GM21737 (cell line): ENCODE measurements around the gene PCBD2.
"Not testable (repeated sequence)": the region's sequence is repeated elsewhere in the genome, so short reads cannot be mapped to it uniquely, and the experiment has no call there.

Experiments used
- ATAC-seq: cut with Tn5 transposase; IDR thresholded peaks from one replicate; pipeline ENCODE4 v1.9.1; 2021; ENCODE audit warnings: mild to moderate bottlenecking, moderate library complexity; ENCODE audit not compliant: unreplicated experiment

The PCBD2 gene

DNA sequence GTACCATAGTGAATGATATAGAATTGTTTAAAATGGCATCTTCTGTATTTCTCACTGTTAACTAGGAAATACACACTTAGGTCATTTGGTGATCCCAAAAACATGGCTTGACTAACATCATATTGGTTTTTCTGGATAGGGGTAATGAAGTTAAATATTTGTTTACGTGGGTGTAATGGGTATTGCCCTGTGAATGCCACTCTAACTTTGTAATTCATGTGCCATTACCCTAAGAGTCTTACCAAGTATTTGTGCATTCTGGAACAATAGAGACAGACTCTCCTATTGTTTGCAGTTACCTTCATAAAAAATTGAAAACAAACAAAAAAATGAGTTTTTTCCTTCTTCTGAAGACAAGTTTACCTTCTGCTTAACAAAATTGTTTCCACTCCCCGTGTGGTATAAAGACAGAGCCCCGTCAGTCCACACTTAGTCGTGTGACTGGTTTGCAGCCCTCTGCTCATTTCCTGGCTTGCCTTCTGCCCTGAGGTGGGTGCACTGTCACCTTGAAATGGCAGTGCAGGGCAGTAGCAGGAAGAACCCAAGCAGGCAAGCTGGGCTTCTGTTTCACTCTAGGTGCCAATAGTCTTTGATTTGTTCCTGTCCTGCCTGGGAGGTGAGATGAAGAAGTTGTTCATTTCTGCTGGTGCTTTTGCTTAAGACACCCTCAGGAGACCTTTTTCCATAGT, 53.1 kb downstream of the PCBD2 start:
- ATAC-seq: no peak

DNA sequence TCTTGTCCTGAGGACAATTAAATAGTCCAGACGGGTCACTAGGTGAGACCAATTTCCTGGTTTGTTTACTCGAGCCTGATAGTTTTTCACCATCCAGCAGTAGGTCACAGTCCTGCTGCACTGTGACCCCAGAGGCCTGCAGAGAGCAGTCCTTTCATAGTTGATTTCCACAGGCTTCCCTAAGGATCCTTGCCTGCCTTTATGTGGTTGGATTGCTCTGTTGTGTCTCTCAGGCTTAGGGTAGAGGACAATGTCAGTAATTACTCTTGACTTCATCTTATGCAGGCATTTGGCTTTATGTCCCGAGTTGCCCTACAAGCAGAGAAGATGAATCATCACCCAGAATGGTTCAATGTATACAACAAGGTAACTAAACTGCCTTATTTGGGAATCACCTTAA, 53.8 kb downstream of the PCBD2 start:
- ATAC-seq: no peak

DNA sequence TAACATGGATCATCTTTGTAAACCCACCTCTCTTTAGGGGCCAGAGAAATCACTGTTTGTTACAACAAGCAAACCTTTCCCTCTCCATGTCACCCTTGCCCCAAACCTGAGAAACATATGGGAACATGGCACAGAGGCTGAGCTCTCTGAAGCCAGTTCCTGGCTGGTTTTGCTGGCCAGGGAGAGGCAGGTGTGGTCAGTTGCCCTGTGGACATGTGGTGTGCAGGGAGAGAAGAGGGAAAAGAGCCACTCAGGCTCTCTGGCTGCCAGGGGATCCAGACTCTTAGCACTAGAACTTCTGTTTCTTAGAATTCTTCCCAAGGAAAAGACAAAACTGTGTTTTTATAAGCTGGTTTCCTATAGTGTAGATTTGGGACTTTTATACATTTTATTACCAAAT, 58.2 kb downstream of the PCBD2 start:
- ATAC-seq: no peak

DNA sequence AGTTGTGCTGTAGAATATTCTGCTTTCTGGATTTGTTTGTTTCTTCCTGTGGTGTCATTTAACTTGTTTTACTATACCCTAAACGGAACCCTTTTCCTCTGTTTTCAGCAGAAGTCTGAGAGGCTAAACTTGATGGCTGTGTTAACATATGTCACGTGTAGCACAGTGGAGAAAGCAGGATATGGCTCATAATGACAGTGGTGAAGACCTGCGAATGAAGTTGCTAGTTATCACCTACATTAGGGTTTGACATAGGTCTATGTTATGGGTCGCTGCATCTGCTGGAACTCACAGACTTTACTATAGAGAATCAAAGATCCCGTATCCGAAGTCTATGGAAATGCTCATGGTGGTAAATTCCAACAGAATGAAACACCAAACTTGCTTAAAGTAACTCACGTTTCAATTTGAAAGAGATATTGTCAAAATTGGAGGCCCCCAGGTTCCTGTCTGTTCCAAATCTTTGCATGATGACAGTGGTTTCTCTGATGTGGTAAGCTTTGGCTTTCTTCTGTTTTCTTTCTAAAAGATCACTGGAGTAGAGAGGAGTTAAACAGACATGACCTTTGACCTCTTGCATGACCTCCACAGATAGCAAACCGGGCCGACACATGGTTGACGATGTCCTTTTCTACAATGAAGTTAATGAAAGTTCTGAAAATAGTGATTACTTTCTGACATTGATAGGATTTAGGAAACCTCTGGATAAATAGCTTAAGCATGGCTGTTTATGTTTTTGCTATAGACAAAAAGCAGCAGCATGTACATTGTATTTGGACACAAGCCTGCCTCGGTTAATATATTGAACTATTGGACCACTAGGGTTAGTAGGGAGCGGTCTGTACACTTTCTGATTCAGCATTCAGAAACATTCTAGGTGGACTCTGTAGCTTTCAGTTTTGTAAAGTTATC, 59.7 kb downstream of the PCBD2 start:
- ATAC-seq: no peak

DNA sequence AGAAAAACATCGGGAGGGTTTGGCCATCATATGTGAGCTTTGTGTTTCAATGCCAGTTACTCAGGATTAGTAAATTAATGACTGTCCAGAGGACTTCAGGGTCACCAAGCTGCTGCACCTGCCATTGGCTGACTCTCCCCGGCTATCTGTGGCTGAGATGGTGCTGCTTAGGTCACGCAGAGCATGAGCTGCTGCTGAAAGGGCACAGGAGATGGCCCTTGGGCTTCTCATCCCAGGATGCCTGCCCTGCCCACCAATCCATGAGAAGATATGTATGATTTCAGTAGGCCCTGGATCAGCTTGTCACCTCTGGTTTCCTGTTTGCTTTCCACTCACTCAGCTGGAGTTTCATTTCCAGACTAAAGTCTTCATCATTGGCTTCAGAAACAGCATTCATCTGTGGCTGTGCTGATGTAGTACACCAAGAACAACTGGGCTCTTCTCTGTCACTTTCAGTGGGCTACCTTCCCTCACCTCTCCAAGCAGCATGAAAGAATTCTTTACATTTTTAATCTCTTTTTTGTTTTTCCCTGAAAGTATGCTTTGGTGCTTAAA, 60.4 kb downstream of the PCBD2 start:
- ATAC-seq: no peak

DNA sequence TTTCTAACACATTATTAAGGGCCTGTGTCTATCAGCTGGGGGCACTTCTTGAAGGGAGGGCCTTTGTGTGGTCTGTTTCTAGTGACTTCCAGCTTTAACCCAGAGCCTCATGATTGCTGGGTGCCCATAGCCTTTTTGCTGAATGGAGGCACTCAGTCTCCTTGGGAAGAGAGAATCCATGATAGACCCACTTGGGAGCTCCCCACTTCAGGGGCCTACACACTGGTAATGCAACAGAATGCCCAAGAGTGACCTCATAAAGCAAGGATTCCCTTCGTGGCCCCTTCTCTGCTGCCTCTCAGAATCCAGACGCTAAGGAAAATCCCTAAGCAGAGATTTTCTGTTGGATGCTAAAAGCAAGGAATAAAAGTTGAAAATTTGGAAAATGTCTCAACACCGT, 62.7 kb downstream of the PCBD2 start, which contains the start of gene CATSPER3:
Gene CATSPER3 (plus strand): TSS at position 301 of the 400 bp plus-strand sequence. CDS start 85 bp downstream, at position 386.
- no peak for ATAC-seq

DNA sequence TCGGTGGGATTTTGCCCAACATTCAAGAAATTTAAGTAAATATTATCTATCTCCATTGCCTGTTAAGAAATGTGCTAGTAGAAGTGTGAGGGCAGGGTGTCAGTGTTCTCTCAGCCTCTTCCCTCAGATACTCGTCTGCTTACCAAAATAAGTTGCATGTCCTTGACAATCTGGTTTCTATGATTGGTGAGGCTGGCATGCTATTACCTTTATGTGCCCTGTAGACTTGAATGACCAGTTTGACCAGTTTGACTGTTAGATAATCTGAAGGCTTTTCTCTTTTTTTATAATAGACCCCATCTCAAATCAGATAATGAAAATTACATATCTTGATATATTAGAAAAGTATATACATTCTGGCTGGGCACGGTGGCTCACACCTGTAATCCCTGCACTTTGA, 63.1 kb downstream of the PCBD2 start:
- ATAC-seq: no peak

DNA sequence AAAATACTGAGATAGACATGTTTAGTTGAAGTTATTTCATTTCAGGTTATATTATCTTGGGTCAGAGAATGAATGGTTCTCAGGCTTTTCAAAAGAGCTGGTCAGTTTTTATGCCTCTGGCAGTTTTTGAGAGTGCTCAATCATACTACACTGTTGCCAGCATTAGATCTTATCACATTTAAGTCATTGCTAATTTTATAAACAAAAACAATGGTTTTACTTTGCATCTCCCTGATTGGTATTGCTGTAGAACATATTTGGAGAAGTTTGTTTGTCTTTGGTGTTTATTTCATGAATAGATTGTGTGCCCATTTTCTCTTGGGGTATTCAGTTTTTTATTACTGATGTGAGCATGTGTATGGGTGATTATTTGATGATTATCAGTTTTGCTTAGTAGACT, 64.2 kb downstream of the PCBD2 start:
- no peak for ATAC-seq

DNA sequence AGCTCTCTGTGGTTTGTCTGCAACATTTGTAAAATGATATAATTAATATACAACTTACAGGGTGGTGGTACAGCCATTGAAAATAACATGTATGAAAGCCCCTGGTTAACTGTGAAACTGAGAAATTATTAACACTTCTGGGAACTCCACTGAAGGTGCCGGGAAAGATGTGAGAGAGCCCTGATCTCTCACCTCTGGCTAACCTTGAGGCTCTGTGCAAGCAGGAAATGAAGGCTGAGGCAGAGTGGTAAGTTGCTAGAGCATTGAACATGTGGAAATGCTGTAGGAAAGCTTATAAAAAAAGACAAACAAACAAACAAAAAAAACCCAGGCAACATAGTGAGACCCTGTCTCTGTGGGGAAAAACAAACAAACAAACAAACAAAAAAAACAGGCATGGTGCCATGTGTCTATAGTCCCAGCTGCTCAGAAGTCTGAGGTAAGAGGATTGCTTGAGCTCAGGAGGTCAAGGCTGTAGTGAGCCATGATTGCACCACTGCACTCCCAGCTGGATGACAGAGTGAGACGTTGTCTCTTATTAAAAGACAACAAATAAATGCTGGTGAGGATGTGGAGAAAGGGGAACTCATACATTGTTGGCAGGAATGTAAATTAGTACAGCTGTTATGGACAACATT, 70.3 kb downstream of the PCBD2 start:
- no peak for ATAC-seq

DNA sequence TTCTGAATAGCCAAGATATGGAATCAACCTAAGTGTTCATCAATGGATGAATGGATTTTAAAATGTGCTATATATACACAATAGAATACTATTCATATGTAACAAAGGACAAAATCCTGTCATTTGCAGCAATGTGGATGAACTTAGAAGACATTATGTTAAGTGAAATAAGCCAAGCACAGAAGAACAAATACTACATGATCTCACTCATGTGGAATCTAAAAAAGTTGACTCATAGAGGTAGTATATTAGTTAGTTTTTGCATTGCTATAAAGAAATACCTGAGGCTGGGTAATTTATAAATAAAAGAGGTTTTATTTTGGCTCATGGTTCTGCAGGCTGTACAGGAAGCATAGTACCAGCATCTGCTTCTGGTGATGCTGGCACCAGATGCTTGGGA, 70.9 kb downstream of the PCBD2 start:
- no peak for ATAC-seq

DNA sequence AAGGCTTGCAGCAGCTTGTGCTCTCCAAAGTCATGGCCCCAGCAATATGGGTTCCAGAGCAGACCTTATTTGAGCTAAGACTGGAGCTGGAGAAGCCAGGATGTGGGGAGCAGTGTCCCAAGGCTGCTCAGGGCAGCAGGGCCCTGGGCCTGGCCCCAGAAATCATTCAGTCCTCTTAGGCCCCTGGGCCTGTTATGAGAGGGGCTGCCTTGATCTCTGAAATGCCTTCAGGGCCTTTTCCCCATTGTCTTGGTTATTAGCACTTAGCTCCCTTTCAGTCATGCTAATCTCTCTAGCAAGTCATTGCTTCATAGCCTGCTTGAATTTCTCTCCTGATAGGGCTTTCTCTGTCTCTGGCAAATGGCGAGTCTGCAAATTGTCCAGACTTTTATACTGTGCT, 71.9 kb downstream of the PCBD2 start:
- ATAC-seq: no peak

DNA sequence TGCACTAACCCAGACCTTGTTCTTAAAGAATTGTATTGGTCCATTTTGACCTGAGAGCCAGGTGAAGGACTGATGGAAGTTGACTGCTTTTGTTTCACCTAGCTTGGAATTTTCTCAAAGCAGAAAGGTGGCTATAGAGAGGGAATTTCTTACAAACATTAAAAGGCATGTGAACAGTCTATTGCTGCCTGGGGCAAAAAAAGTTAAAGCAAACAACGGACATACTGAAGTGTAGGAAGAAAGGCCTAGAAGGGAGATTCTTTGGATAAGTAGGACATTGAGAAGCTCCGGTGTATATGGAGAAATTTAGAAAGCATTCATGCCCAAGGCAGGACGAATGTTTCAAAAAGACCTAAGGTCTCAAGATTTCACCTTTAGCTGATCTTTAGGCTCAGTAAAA, 74.5 kb downstream of the PCBD2 start:
- no peak for ATAC-seq

DNA sequence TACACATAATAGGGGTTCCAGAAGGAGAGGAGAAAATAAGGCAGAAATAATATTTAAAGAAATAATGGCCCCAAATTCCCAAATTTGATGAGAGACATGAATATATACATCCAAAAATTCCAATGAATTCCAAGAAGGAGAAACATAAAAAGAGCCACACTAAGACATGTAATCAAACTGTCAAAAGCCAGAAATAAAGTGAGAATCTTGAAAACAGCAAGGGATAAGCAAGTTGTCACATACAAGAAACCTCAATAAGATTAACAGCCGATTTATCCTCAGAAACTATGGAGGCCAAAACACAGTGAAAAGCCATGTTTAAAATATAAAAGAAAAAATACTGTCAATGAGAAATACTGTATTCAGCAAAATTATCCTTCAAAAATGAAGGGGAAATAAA, 77.3 kb downstream of the PCBD2 start:
- ATAC-seq: no peak

DNA sequence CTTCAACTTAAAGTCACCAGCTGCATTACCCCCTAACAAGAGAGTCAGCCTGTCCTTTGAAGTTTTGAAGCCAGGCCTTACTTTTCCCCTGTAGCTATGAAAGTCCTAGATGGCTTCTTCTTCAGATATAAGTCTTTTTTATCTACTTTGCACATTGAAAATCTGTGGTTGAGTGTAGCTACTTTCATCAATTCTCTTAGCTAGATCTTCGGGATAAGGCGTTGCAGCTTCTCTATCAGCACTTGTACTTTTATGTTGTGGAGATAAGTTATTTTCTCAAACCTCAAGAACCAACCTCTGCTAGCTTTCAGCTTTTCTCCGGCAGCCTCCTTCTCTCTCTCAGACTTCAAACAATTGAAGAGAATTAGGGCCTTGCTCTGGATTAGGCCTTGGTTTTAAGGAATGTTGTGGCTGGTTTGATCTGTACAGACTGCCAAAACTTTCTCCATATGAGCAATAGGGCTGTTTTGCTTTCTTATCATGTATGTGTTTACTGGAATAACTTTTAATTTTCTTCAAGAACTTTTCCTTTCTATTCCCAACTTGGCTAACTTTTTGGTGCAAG, 84.4 kb downstream of the PCBD2 start:
- ATAC-seq: no peak

DNA sequence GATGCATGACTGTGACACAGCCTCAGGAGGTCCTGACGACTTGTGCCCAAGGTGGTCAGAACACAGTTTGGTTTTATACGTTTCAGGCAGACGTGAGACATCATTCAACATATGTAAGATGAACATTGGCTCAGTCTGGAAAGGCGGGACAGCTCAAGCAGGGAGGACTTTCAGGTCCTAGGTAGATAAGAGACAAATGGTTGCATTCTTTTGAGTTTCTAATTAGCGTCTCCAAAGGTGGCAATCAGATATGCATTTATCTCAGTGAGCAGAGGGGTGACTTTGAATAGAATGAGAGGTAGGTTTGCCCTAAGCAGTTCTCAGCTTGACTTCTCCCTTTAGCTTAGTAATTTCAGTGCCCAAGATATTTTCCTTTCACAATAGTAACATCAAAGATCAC, 85.3 kb downstream of the PCBD2 start:
- not testable (repeated sequence) for ATAC-seq

DNA sequence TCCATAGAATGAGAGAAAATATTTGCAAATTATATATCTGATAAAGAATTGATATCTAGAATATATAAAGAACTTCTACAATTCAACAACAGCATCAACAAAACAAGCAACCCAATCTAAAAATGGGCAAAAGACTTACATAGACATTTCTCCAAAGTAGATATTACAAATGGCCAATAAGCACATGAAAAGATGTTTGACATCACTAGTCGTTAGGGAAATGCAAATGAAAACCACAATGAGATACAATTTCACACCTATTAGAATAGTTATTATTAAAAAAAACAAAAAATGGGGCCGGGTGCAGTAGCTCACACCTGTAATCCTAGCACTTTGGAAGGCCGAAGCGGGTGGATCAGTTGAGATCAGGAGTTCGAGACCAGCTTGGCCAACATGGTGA, 87.2 kb downstream of the PCBD2 start:
- no peak for ATAC-seq

DNA sequence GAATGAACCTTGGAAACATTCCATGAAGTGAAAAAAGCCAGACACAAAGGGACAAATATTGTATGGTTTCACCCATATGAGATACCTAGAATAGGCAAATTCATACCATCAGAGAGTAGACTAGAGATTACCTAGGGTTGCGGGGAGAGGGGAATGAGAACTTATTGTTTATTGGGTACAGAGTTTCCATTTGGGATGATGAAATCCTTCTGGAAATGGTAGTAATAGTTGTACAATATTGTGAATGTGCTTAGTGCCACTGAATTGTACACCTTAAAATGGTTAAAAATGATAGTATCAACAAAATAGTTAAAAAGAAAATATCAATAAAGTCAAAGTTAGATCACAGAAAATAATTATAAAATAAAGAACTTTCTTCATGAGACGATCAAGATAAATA, 88.2 kb downstream of the PCBD2 start:
- ATAC-seq: no peak

DNA sequence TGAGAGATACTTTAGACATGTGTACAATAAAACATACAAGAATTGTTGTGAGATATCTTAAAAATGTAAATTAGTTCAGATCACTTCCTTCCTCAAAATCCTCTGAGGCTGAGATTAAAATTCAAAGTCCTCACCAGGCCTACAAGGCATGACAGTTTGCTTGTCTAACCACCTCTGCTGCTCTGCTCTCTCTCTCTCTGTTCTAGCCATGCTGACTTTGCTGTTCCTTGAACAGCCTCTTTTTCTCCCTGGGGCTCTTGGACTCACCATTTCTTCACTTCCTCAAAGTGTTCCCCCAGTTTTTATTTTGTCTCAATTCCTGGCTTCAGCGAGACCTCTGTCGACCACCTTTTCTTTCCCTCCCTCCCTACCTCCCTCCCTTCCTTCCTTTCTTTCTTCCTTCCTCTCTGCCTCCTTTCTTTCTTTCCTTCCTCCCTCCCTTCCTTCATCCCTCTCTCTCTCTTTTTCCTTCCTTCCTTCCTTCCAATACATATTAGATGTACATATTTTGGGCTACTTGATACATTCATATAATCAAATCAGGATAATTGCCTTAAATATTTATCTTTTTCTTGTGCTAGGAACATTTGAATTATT, 89.7 kb downstream of the PCBD2 start:
- no peak for ATAC-seq

DNA sequence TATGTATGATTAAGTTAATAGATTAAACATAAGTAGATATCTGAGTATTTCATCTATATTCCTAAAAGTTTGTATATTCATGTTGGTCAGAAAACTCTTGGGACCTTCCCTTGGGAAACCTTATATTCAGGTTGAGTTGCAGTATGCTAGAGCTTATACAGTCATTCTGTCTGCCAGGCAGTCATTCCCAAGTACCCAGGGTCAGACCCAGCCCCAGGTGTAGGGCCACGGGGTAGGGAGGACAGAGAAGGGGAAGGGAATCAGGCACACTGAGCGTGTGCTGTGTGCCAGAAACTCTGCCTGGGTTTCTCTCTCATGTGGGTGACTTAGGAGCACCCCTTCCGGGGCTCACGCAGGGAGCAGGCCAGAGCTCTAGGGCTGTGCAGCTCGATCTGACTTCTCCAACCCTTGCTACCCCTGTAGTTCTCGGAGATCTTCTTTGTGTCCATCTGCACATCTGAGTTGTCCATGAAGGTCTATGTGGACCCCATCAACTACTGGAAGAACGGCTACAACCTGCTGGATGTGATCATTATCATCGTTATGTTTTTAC, 91.0 kb downstream of the PCBD2 start:
- no peak for ATAC-seq

DNA sequence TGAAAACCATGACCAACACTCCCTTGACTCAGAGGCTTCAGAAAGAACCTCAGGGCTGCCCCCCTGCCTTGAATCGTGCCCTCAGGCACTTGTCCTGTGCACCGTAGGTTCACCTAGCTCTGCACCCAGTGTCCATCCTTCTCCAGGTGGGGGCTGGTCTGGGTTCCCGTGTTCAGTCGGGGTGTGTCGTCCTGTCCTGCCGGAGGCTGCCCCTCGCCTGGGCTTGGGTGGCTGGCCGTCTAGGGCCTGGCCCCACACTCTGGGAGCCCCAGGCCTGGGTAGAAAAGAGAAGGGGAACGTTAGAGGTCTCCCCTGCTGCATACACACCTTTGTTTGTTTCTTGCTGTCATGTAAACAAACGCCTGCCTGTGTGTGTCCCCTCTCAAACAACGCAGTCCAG, 92.1 kb downstream of the PCBD2 start:
- ATAC-seq: no peak
